GM21717 (cell line): Measurements from ENCODE around the gene RGS6.

Experiments
- ATAC-seq: cut with Tn5 transposase; IDR thresholded peaks from one replicate; pipeline ENCODE4 v1.9.1; 2021; ENCODE audit warnings: mild to moderate bottlenecking, moderate library complexity; ENCODE audit not compliant: unreplicated experiment

RGS6 gene

GRCh38 chr14:72013721-72014345 is 81.6 kb downstream of the RGS6 start:
- ATAC-seq, result no peak

- ATAC-seq, result no peak
Measured at GRCh38 chr14:72014486-72014885, 82.3 kb downstream of the RGS6 start.

- ATAC-seq, result no peak
Measured at GRCh38 chr14:72017290-72017689, 85.1 kb downstream of the RGS6 start.

GRCh38 chr14:72023128-72024042 is 91.2 kb downstream of the RGS6 start:
- no peak for ATAC-seq

GRCh38 chr14:72024043-72024407 is 91.8 kb downstream of the RGS6 start:
- ATAC-seq, result no peak

- no peak for ATAC-seq
Measured at GRCh38 chr14:72024504-72024903, 92.3 kb downstream of the RGS6 start.

GRCh38 chr14:72026536-72026935 is 94.3 kb downstream of the RGS6 start:
- ATAC-seq, result no peak

GRCh38 chr14:72027061-72027460 is 94.8 kb downstream of the RGS6 start:
- ATAC-seq, result no peak

- no peak for ATAC-seq
Measured at GRCh38 chr14:72033365-72033764, 101.1 kb downstream of the RGS6 start.

GRCh38 chr14:72040528-72040927 is 108.3 kb downstream of the RGS6 start:
- no peak for ATAC-seq

- no peak for ATAC-seq
Measured at GRCh38 chr14:72045271-72045670, 113.0 kb downstream of the RGS6 start.

GRCh38 chr14:72045885-72046284 is 113.7 kb downstream of the RGS6 start:
- no peak for ATAC-seq

- ATAC-seq, result no peak
Measured at GRCh38 chr14:72049462-72049861, 117.2 kb downstream of the RGS6 start.

- ATAC-seq, result no peak
Measured at GRCh38 chr14:72052356-72052755, 120.1 kb downstream of the RGS6 start.

GRCh38 chr14:72053651-72054050 is 121.4 kb downstream of the RGS6 start:
- ATAC-seq, result no peak

GRCh38 chr14:72054911-72055310 is 122.7 kb downstream of the RGS6 start:
- ATAC-seq, result no peak

GRCh38 chr14:72057701-72058285 is 125.6 kb downstream of the RGS6 start:
- ATAC-seq, result no peak

- no peak for ATAC-seq
Measured at GRCh38 chr14:72060460-72060859, 128.2 kb downstream of the RGS6 start.

- no peak for ATAC-seq
Measured at GRCh38 chr14:72060917-72061316, 128.7 kb downstream of the RGS6 start.

- no peak for ATAC-seq
Measured at GRCh38 chr14:72061718-72062117, 129.5 kb downstream of the RGS6 start.

GRCh38 chr14:72063761-72064282 is 131.6 kb downstream of the RGS6 start:
- no peak for ATAC-seq

GRCh38 chr14:72064501-72064900 is 132.3 kb downstream of the RGS6 start:
- ATAC-seq, result no peak
